Stimulated activated CD4-positive, alpha-beta T cell treated with anti-CD3 and anti-CD28 coated beads, Interleukin-12 subunit alpha, Interleukin-12 subunit beta, amount 100 ng/mL, for 48 hours (primary cell): ENCODE measurements around the gene SLC2A4.
A peak's percentile ranks its signal among the peaks of the same experiment; 100 is the strongest.

Experiments
- DNase-seq, 3 donors: peaks; one replicate each; pipeline ENCODE4 v3.0.0-alpha.2; 2020; ENCODE audit warnings: low read depth in 2 of 3, low spot score in 1 of 3

Gene SLC2A4

DNA sequence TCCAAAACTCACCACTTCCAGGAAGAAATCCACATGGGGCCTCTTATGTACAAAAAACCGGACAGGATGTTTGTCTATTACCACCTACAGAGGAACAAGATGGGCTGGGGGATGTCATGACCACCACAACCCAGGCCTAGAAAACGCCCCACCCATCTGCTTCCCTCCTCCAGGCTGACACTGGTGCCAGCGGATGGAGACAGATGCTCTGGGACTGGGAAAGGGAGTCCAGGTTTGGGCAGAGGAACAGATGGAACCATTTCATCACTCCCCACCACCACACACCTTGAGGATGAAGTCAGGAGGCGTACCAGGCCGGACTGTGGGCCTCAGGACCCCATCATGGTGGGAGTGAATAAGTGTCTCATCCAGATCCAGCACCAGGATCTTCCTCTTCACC is 34.7 kb upstream of the SLC2A4 start:
- DNase-seq: no peak

GRCh38 chr17:7248796-7249195 is 32.7 kb upstream of the SLC2A4 start:
- no peak for DNase-seq

DNA sequence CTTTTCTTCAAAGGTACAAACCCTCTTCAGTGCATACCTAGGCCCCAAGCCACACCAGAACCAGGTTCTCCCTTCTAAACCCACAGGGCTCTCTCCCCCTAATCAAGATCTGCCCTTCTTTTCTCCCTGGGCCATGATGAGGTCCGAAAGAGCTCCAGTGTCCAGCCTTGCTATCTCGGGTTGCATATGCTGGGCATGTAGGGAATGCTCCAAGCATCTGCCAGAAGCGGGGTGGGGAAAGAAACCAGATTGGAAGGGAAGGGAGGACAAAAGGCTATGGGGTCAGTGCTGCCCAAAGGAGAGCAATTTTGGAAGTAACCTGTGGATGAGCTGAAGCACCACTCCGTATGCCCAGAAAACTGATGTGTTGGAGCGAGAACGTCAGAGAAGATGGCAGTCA is 32.3 kb upstream of the SLC2A4 start:
- DNase-seq: no peak

- no peak for DNase-seq
Measured at GRCh38 chr17:7249830-7250229, 31.7 kb upstream of the SLC2A4 start.

GRCh38 chr17:7250695-7251627 is 30.6 kb upstream of the SLC2A4 start:
- DNase-seq: no peak

GRCh38 chr17:7251661-7252175 is 29.8 kb upstream of the SLC2A4 start, which contains the start of gene CTDNEP1:
TSS of gene CTDNEP1 (minus strand) at chr17:7251734. CDS start at chr17:7251296, 438 bp downstream.
- DNase-seq: peak; percentile 96 to 99 (median 98)

DNA sequence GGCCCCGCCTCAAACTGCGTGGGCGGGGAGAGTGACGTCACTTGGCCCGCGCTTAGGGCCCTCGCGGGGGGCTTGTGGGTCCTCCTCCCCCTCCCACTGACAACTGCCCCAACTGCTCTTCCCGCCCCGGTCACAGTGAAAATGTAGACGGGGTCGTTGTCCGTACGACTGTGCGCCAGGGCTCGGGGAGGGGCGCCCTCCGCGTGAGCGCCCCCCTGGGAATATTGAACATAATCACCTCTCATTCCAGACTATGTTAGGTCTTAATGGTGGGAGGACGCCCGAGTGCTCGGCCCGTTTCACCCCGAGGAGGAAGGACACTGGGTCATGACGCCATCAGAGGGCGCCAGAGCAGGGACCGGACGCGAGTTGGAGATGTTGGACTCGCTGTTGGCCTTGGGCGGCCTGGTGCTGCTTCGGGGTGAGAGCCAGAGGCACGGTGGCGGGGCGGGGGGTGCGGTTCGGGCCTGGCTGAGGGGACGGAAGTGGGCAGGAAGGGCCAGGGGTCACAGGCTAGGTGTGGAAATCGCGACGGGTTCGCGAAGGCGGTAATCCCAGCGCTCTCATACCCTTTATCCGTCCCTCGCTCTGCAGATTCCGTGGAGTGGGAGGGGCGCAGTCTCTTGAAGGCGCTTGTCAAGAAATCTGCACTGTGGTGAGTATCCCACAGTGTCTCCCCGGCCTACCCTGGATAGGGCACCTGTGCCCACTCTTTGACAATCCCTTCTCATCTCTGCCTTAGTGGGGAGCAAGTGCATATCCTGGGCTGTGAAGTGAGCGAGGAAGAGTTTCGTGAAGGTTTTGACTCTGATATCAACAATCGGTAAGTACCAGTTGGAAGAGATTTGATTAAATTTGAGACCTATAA is 29.1 kb upstream of the SLC2A4 start, which contains the start of gene ELP5:
Gene ELP5 (plus strand): TSS at position 40 of the 868 bp plus-strand sequence. CDS start 336 bp downstream, at position 376.
- peak; percentile 84 to 88 (median 87) for DNase-seq

- no peak for DNase-seq
Measured at GRCh38 chr17:7253082-7253481, 28.4 kb upstream of the SLC2A4 start.

DNA sequence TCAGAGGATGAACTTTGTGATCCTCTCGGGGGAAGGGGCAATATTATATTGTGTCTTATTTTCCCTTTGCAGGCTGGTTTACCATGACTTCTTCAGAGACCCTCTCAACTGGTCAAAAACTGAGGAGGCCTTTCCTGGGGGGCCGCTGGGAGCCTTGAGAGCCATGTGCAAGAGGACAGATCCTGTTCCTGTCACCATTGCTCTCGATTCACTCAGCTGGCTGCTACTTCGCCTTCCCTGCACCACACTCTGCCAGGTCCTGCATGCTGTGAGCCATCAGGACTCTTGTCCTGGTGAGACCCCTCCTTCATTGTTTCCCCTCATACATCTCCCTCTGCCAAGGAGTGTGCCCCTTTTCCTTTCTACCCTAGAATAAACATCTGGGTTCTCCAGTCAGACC is 27.0 kb upstream of the SLC2A4 start:
- no peak for DNase-seq

GRCh38 chr17:7256766-7257456 is 24.6 kb upstream of the SLC2A4 start:
- DNase-seq: no peak

GRCh38 chr17:7258731-7259554 is 22.6 kb upstream of the SLC2A4 start:
- DNase-seq: no peak

DNA sequence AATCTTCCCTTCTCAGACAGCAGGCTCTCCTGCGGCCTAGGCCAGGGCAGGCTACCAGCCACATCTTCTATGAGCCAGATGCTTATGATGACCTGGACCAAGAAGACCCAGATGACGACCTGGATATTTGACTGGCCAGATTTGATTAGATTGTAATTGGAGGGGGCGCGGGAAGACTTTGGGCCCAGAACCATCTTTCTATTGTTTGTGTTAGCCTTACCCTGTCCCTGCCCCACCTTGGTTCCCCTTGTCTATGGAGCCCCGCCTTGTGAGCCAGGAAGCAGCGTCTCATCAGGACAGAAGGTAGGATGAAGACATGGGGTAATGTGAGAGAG is 22.0 kb upstream of the SLC2A4 start:
- no peak for DNase-seq

GRCh38 chr17:7260151-7260550 is 21.4 kb upstream of the SLC2A4 start:
- DNase-seq: no peak

GRCh38 chr17:7260651-7261378 is 20.7 kb upstream of the SLC2A4 start:
- DNase-seq: no peak

- DNase-seq: no peak
Measured at GRCh38 chr17:7261379-7262191, 19.9 kb upstream of the SLC2A4 start.

DNA sequence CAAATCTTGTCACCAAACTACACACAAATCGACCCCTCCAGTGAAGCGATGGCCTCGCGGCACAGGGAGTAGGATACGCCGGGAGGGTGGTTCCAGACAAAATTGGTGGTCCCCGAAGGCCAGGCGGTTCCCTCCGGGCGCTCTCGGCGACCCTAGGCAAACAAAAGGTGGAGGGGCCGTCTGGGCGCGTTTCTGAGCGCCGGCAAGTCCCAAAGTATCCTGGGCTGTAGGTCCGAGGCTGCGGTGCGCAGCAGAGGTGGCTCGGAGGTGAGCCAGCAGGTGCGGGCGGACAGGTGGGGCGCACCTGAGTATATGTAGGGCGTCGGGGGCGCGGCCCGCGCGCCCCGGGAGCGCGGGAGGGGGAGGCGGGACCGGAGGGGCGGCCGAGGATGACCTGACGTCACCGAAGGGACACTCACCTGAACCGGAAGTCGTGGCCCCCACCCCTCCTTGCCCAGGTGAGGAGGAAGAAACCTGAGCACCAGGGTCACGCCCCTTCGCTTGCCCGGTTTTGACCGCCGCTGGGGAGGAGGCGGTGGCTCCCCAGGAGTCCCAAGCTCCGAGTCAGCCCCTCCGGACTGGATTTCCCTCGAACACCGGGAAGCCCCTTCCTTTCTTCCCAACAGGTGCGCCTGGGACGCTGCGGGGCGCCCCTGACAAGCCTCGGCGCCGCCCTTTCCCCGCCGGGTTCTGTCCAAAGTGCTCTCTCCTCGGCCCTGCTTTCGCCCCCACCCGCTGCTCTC is 19.2 kb upstream of the SLC2A4 start, which contains the start of gene CLDN7:
Gene CLDN7 (minus strand): TSS at position 287 of the 743 bp plus-strand sequence. CDS start 435 bp downstream, outside the sequence.
- DNase-seq: no peak

- DNase-seq: no peak
Measured at GRCh38 chr17:7262935-7263800, 18.4 kb upstream of the SLC2A4 start.
